ENCODE measurements around the gene OR2T11. TPM values are rescaled to one million over a fixed set of nuclear protein-coding genes. Genes with fewer than 3 reads are reported as not detected.

Gene OR2T11
- total and polyA plus RNA-seq, 7 donors, result not detected

- DNase-seq (no peak), ATAC-seq (no peak)
- Histone ChIP-seq H3K36me3 (ENCODE audit: insufficient read depth in 1 of 2, low read depth in 1 of 2) (no peaks in the 10 kb centered on the region), H3K9me3 (no peaks in the 10 kb centered on the region), H3K4me1 (no peaks in the 10 kb centered on the region), H3K27me3 (ENCODE audit: insufficient read depth in 3 of 3, low read length in 2 of 3) (no peaks in the 10 kb centered on the region), H3K27ac (no peak overlapping the region), H3K4me3 (no peak overlapping the region)
- no peak for TF ChIP-seq CTCF (IDR thresholded peaks at IDR 0.05)
- WGBS, 3 donors, result 43 to 50% (median 46%) methylated on average over 3 of the region's 3 CpGs
- intact Hi-C loops (cut with DNase I), result no loop called here
Observed at GRCh38 chr1:248610301-248610700, 24.6 kb downstream of the OR2T11 start.

GRCh38 chr1:248599396-248599795, 35.5 kb downstream of the OR2T11 start:
- Histone ChIP-seq H3K27ac (no peak overlapping the region), H3K4me3 (no peak overlapping the region), H3K4me1 (no peaks in the 10 kb centered on the region), H3K36me3 (ENCODE audit: insufficient read depth in 1 of 2, low read depth in 1 of 2) (no peaks in the 10 kb centered on the region), H3K9me3 (no peaks in the 10 kb centered on the region), H3K27me3 (ENCODE audit: insufficient read depth in 3 of 3, low read length in 2 of 3) (no peaks in the 10 kb centered on the region)
- WGBS, 3 donors, result 71 to 80% (median 75%) methylated on average over 8 of the region's 8 CpGs
- no peak for DNase-seq
- TF ChIP-seq CTCF (IDR thresholded peaks at IDR 0.05), result no peak
- ATAC-seq, result no peak
- intact Hi-C loops (cut with DNase I), result no loop called here

GRCh38 chr1:248597589-248597988, 37.3 kb downstream of the OR2T11 start, which contains the start of gene OR2T10:
TSS of gene OR2T10 (minus strand) at chr1:248597700. CDS start at chr1:248593768, 3,932 bp downstream.
- H3K9me3 ChIP-seq, result no peaks in the 10 kb centered on the region
- no peak for ATAC-seq
- no peak for DNase-seq
- no peak within 1 kb of the TSS for H3K4me3 ChIP-seq
- WGBS, 3 donors, result 74 to 84% (median 78%) methylated on average over 6 of the region's 6 CpGs
- intact Hi-C loops (cut with DNase I), result no loop called here
- no peaks in the 10 kb centered on the region for H3K36me3 ChIP-seq (ENCODE audit: insufficient read depth in 1 of 2, low read depth in 1 of 2)
- no peaks in the 10 kb centered on the region for H3K4me1 ChIP-seq
- TF ChIP-seq CTCF (IDR thresholded peaks at IDR 0.05), result no peak
- H3K27me3 ChIP-seq (ENCODE audit: insufficient read depth in 3 of 3, low read length in 2 of 3), result no peaks in the 10 kb centered on the region
- no peak within 1 kb of the TSS for H3K27ac ChIP-seq

GRCh38 chr1:248596615-248597014, 38.3 kb downstream of the OR2T11 start:
- WGBS, 3 donors, result 70 to 83% (median 75%) methylated on average over 2 of the region's 2 CpGs
- no peaks in the 10 kb centered on the region for H3K4me1 ChIP-seq
- DNase-seq (no peak), ATAC-seq (no peak)
- no peak overlapping the region for H3K27ac ChIP-seq
- H3K27me3 ChIP-seq (ENCODE audit: insufficient read depth in 3 of 3, low read length in 2 of 3), result no peaks in the 10 kb centered on the region
- intact Hi-C loops (cut with DNase I), result no loop called here
- no peaks in the 10 kb centered on the region for H3K36me3 ChIP-seq (ENCODE audit: insufficient read depth in 1 of 2, low read depth in 1 of 2)
- no peaks in the 10 kb centered on the region for H3K9me3 ChIP-seq
- TF ChIP-seq CTCF (IDR thresholded peaks at IDR 0.05), result no peak
- no peak overlapping the region for H3K4me3 ChIP-seq

- intact Hi-C loops (cut with DNase I), result no loop called here
- DNase-seq, result no peak
- H3K27me3 ChIP-seq (ENCODE audit: insufficient read depth in 3 of 3, low read length in 2 of 3), result no peaks in the 10 kb centered on the region
- no peak overlapping the region for H3K27ac ChIP-seq
- no peak for ATAC-seq
- 79 to 82% (median 82%) methylated on average over 5 of the region's 5 CpGs for WGBS, 3 donors
- no peaks in the 10 kb centered on the region for H3K4me1 ChIP-seq
- no peaks in the 10 kb centered on the region for H3K9me3 ChIP-seq
- no peaks in the 10 kb centered on the region for H3K36me3 ChIP-seq (ENCODE audit: insufficient read depth in 1 of 2, low read depth in 1 of 2)
- no peak overlapping the region for H3K4me3 ChIP-seq
- no peak for TF ChIP-seq CTCF (IDR thresholded peaks at IDR 0.05)
Observed at GRCh38 chr1:248593226-248593625, 41.7 kb downstream of the OR2T11 start.

Measured in psoas muscle (tissue), 8 donors.